ENCODE results near the gene DAPL1.

- TF ChIP-seq CTCF (conservative IDR thresholded peaks at IDR 0.05 in 1 of 2, IDR thresholded peaks at IDR 0.05 in 1 of 2; ENCODE audit: extremely low read depth in 1 of 2, insufficient read depth in 1 of 2, low read depth in 1 of 2, low read length in 2 of 2) (no peak), EZH2 (IDR thresholded peaks at IDR 0.05; ENCODE audit: borderline replicate concordance, low read length) (no peak)
Observed at GRCh38 chr2:158805936-158806335, 10.8 kb downstream of the DAPL1 start.

Data from mammary epithelial cell (primary cell).